H1 (cell line): ENCODE results near the gene EYA2. TPM values are rescaled to one million over a fixed set of nuclear protein-coding genes. Genes with fewer than 3 reads are reported as not detected.

Experiments used
- CTCF ChIA-PET: fragments of 300-600 bp; sonication (Branson Sonifier 250); formaldehyde crosslinking; loops from one replicate; lab custom pipeline; 2021; ENCODE audit not compliant: partially characterized antibody; lab: Charles Lee
- POLR2A ChIA-PET: fragments of 300-600 bp; sonication (Branson Sonifier 250); formaldehyde crosslinking; loops from one replicate; lab custom pipeline; 2021; ENCODE audit warnings: inconsistent platforms; ENCODE audit not compliant: partially characterized antibody; lab: Charles Lee
- DNase-seq, 2 experiments: peaks; one replicate each; pipeline versions ENCODE4 v3.0.0 to v3.0.0-alpha.2; 2010 to 2022; ENCODE audit warnings: low spot score in 2 of 2, low read depth in 1 of 2, mixed read lengths in 1 of 2
- FAIRE-seq: peaks from 2 replicates; lab custom pipeline; 2011; peaks lifted over from hg19 to GRCh38; lab: Jason Lieb, UNC
- H2AFZ ChIP-seq: 2 replicates; pipeline ENCODE4 v1.8.1; 2012; ENCODE audit warnings: low read length, inconsistent platforms
- H2AK5ac ChIP-seq: 2 replicates; pipeline ENCODE4 v1.6.1; 2013; ENCODE audit warnings: low read depth, low read length
- H2BK120ac ChIP-seq: replicated peaks from 2 replicates; pipeline ENCODE3; 2013; ENCODE audit warnings: low read depth, low read length, inconsistent platforms
- H2BK12ac ChIP-seq: 2 replicates; pipeline ENCODE4 v1.6.1; 2013; ENCODE audit warnings: low read depth, low read length
- H2BK15ac ChIP-seq: 2 replicates; pipeline ENCODE4 v1.6.1; 2013; ENCODE audit warnings: low read length
- H2BK20ac ChIP-seq: 2 replicates; pipeline ENCODE4 v1.6.1; 2013; ENCODE audit warnings: low read length
- H2BK5ac ChIP-seq: 2 replicates; pipeline ENCODE4 v1.6.1; 2013; ENCODE audit warnings: low read depth, low read length
- H3K14ac ChIP-seq: 2 replicates; pipeline ENCODE4 v1.6.1; 2013; ENCODE audit warnings: inconsistent platforms; ENCODE audit not compliant: insufficient read length
- H3K18ac ChIP-seq: 2 replicates; pipeline ENCODE4 v1.6.1; 2013; ENCODE audit warnings: low read length; ENCODE audit errors: extremely low read depth
- H3K23ac ChIP-seq: 2 replicates; pipeline ENCODE4 v1.6.1; 2013; ENCODE audit warnings: inconsistent platforms; ENCODE audit not compliant: insufficient read length
- H3K23me2 ChIP-seq: 2 replicates; pipeline ENCODE4 v1.6.1; 2013; ENCODE audit warnings: low read depth, low read length
- H3K27ac ChIP-seq: 2 replicates; pipeline ENCODE4 v1.6.1; 2011; ENCODE audit warnings: low read depth, low read length, inconsistent platforms
- H3K27me3 ChIP-seq, 4 experiments: replicated peaks in 1 of 4; 1 replicate in 1 of 4; 2 replicates in 3 of 4; pipeline versions ENCODE4 v1.6.1 to v1.8.1; 2011 to 2013; ENCODE audit warnings: low read length in 3 of 4, mild to moderate bottlenecking in 3 of 4, inconsistent platforms in 2 of 4, mixed read lengths in 2 of 4, moderate library complexity in 1 of 4; ENCODE audit not compliant: control insufficient read depth in 3 of 4, insufficient read depth in 3 of 4; ENCODE audit errors: extremely low read depth in 1 of 4
- H3K36me3 ChIP-seq, 4 experiments: 2 replicates each; pipeline versions ENCODE4 v1.6.1 to v1.8.1; 2011 to 2013; ENCODE audit warnings: mild to moderate bottlenecking in 4 of 4, low read length in 3 of 4, moderate library complexity in 2 of 4, control low read depth in 1 of 4, inconsistent platforms in 1 of 4; ENCODE audit not compliant: insufficient read depth in 4 of 4, control insufficient read depth in 2 of 4
- H3K4ac ChIP-seq: replicated peaks from 2 replicates; pipeline ENCODE3; 2013; ENCODE audit warnings: low read length, low read depth, mixed read lengths, inconsistent platforms; ENCODE audit not compliant: insufficient read length
- H3K4me1 ChIP-seq, 4 experiments: replicated peaks in 1 of 4; 1 replicate in 1 of 4; 2 replicates in 3 of 4; pipeline versions ENCODE4 v1.6.1 to v1.8.1; 2011 to 2013; ENCODE audit warnings: low read length in 3 of 4, inconsistent platforms in 2 of 4, mixed read lengths in 1 of 4; ENCODE audit not compliant: insufficient read depth in 4 of 4, control insufficient read depth in 3 of 4
- H3K4me2 ChIP-seq, 2 experiments: 2 replicates each; pipeline versions ENCODE4 v1.6.1 to v1.8.1; 2011 to 2013; ENCODE audit warnings: low read depth in 2 of 2, low read length in 2 of 2, control low read depth in 1 of 2, inconsistent platforms in 1 of 2, mild to moderate bottlenecking in 1 of 2; ENCODE audit not compliant: insufficient read depth in 1 of 2
- H3K4me3 ChIP-seq, 4 experiments: fragments of 200-600, 300-600 bp in 1 of 4; sonication (generic), shearing (Covaris generic), sonication (Bioruptor Twin) in 1 of 4; 2 replicates each; pipeline versions ENCODE4 v1.5.1 to v1.8.1; 2011 to 2016; ENCODE audit warnings: low read length in 4 of 4, low read depth in 3 of 4, control low read depth in 2 of 4, inconsistent platforms in 2 of 4, mild to moderate bottlenecking in 2 of 4, mixed read lengths in 1 of 4, moderate library complexity in 1 of 4; ENCODE audit not compliant: insufficient read depth in 2 of 4; ENCODE audit errors: extremely low read depth in 1 of 4
- H3K56ac ChIP-seq: replicated peaks from 2 replicates; pipeline ENCODE3; 2013; ENCODE audit warnings: low read depth, mild to moderate bottlenecking, mixed read lengths, low read length, inconsistent platforms; ENCODE audit not compliant: insufficient read length
- H3K79me1 ChIP-seq: 2 replicates; pipeline ENCODE4 v1.6.1; 2013; ENCODE audit warnings: low read depth, low read length, control low read depth
- H3K79me2 ChIP-seq, 2 experiments: 2 replicates each; pipeline versions ENCODE4 v1.6.1 to v1.8.1; 2012 to 2013; ENCODE audit warnings: low read length in 2 of 2, mild to moderate bottlenecking in 2 of 2, inconsistent platforms in 1 of 2; ENCODE audit not compliant: insufficient read depth in 2 of 2, control insufficient read depth in 1 of 2
- H3K9ac ChIP-seq, 4 experiments: replicated peaks in 1 of 4; 1 replicate in 1 of 4; 2 replicates in 3 of 4; pipeline versions ENCODE4 v1.6.1 to v1.8.1; 2011 to 2013; ENCODE audit warnings: low read depth in 3 of 4, low read length in 3 of 4, control low read depth in 2 of 4, mild to moderate bottlenecking in 2 of 4, moderate library complexity in 2 of 4, inconsistent platforms in 1 of 4; ENCODE audit errors: extremely low read depth in 1 of 4
- H3K9me3 ChIP-seq, 2 experiments: 2 replicates each; pipeline versions ENCODE4 v1.6.1 to v1.8.1; 2012 to 2013; ENCODE audit warnings: mild to moderate bottlenecking in 2 of 2, moderate library complexity in 2 of 2, control low read depth in 1 of 2, inconsistent platforms in 1 of 2, low read depth in 1 of 2, low read length in 1 of 2, mixed read lengths in 1 of 2; ENCODE audit not compliant: insufficient read depth in 2 of 2
- H4K20me1 ChIP-seq, 2 experiments: replicated peaks in 1 of 2; 2 replicates each; pipeline versions ENCODE3 to v1.8.1; 2011 to 2013; ENCODE audit warnings: inconsistent platforms in 2 of 2, low read length in 2 of 2, mild to moderate bottlenecking in 1 of 2; ENCODE audit not compliant: insufficient read depth in 2 of 2, control insufficient read depth in 1 of 2
- H4K5ac ChIP-seq: 2 replicates; pipeline ENCODE4 v1.6.1; 2013; ENCODE audit warnings: low read length, low read depth, mixed read lengths, inconsistent platforms; ENCODE audit not compliant: insufficient read length
- H4K8ac ChIP-seq: 2 replicates; pipeline ENCODE4 v1.8.0; 2013; ENCODE audit warnings: mild to moderate bottlenecking, moderate library complexity, low read length, inconsistent platforms; ENCODE audit not compliant: insufficient read depth; ENCODE audit errors: extremely low read depth
- H4K91ac ChIP-seq: replicated peaks from 2 replicates; pipeline ENCODE3; 2013; ENCODE audit warnings: low read length, mixed read lengths, inconsistent platforms; ENCODE audit not compliant: insufficient read length
- CBX8 ChIP-seq: fragments of 300-800, 300-1000 bp; sonication (generic); IDR thresholded peaks from 2 replicates; pipeline ENCODE4 v1.7.1; 2016; ENCODE audit warnings: low read depth, low read length, borderline replicate concordance
- EGR1 ChIP-seq: IDR thresholded peaks from 2 replicates; pipeline ENCODE4 v1.6.1; 2011; ENCODE audit warnings: low read depth, low read length, borderline replicate concordance
- EZH2 ChIP-seq: fragments of 200-600 bp; sonication (generic); IDR thresholded peaks from 2 replicates; pipeline ENCODE4 v1.7.1; 2012; ENCODE audit warnings: low read depth, mild to moderate bottlenecking, moderate library complexity, low read length, inconsistent platforms; ENCODE audit not compliant: severe bottlenecking
- FOSL1 ChIP-seq: IDR thresholded peaks from 2 replicates; pipeline ENCODE4 v1.6.1; 2011; ENCODE audit warnings: mild to moderate bottlenecking, low read depth, low read length, moderate library complexity; ENCODE audit not compliant: insufficient read depth
- GTF2F1 ChIP-seq: IDR thresholded peaks from 2 replicates; pipeline ENCODE4 v1.6.1; 2012; ENCODE audit warnings: low read depth, low read length, improper control_type of control experiment, borderline replicate concordance
- HDAC2 ChIP-seq, 2 experiments: fragments of 300-600 bp in 1 of 2; sonication (generic) in 1 of 2; IDR thresholded peaks; 2 replicates each; pipeline ENCODE4 v1.6.1; 2011 to 2012; ENCODE audit warnings: low read depth in 2 of 2, low read length in 2 of 2, mild to moderate bottlenecking in 2 of 2, moderate library complexity in 2 of 2, borderline replicate concordance in 1 of 2, inconsistent platforms in 1 of 2
- HDAC6 ChIP-seq: IDR thresholded peaks from one replicate; pipeline ENCODE4 v1.7.1; 2012; ENCODE audit warnings: low read depth, mild to moderate bottlenecking, inconsistent platforms, low read length, moderate library complexity
- KDM4A ChIP-seq: IDR thresholded peaks from one replicate; pipeline ENCODE4 v1.7.1; 2012; ENCODE audit warnings: low read depth, mild to moderate bottlenecking, moderate library complexity, low read length, inconsistent platforms; ENCODE audit not compliant: severe bottlenecking
- MAFK ChIP-seq: IDR thresholded peaks from 2 replicates; pipeline ENCODE4 v1.6.1; 2012; ENCODE audit warnings: low read depth, mild to moderate bottlenecking, improper control_type of control experiment, low read length
- NRF1 ChIP-seq: IDR thresholded peaks from 2 replicates; pipeline ENCODE4 v1.6.1; 2011; ENCODE audit warnings: mild to moderate bottlenecking, low read depth, low read length, improper control_type of control experiment
- SUZ12 ChIP-seq: fragments of 200-600 bp; sonication (generic); IDR thresholded peaks from 2 replicates; pipeline ENCODE4 v1.6.1; 2012; ENCODE audit warnings: mild to moderate bottlenecking, inconsistent platforms, low read length, moderate library complexity, mixed read lengths
- TAF7 ChIP-seq: optimal IDR thresholded peaks from 2 replicates; pipeline ENCODE3; 2011; ENCODE audit warnings: low read depth, mild to moderate bottlenecking, inconsistent platforms, low read length, moderate library complexity, borderline replicate concordance
- TCF12 ChIP-seq: IDR thresholded peaks from 2 replicates; pipeline ENCODE4 v1.6.1; 2011; ENCODE audit warnings: low read depth, mild to moderate bottlenecking, low read length
- ZNF274 ChIP-seq: IDR thresholded peaks from 2 replicates; pipeline ENCODE4 v1.7.0; 2012; ENCODE audit warnings: low read length, borderline replicate concordance; ENCODE audit errors: extremely low read depth
- WGBS, 2 experiments: shearing (Covaris generic) in 1 of 2; methylation state at CpG; one replicate each; pipeline versions ENCODE4 v1.1.6 to v1.1.7; 2013 to 2015; ENCODE audit warnings: low lambda C conversion rate in 2 of 2, mixed read lengths in 2 of 2, inconsistent platforms in 1 of 2, low coverage in 1 of 2, missing lambda C conversion rate in 1 of 2; ENCODE audit not compliant: insufficient replicate concordance in 2 of 2, insufficient coverage in 1 of 2, insufficient read length in 1 of 2; ENCODE audit errors: extremely low coverage in 1 of 2, missing lambda C conversion rate in 1 of 2; 5-methylcytosine and 5-hydroxymethylcytosine counted together
- polyA plus RNA-seq, 7 experiments: library from polyadenylated mRNA; depleted of rRNA in 3 of 7; stranded (reverse) in 5 of 7; unstranded in 2 of 7; fragments of >200 nt in 5 of 7; fragments of 200-250 nt in 2 of 7; gene quantifications; 1 replicate in 5 of 7; 2 replicates in 1 of 7; 4 replicates in 1 of 7; pipeline versions ENCODE4 v1.2.1 to v1.2.3, GENCODE V29; 2011 to 2013; ENCODE audit warnings: missing spikeins in 2 of 7, mixed read lengths in 2 of 7
- total RNA-seq: library from RNA; stranded (reverse); fragmentation: NEBNext Ultra II Directional; extraction: Animal tissue kit (Norgen Biotek cat#: 25700); gene quantifications from 2 replicates; pipeline ENCODE4 v1.2.1, GENCODE V29; 2021

Gene EYA2
- total and polyA plus RNA-seq, 2 of the 8 experiments (the other 6 are each of a cell fraction or from before 2014, with no cell fraction given): 1.6 to 1.7 TPM

GRCh38 chr20:47148059-47148458 is 253.4 kb downstream of the EYA2 start:
- Histone ChIP-seq H3K27me3 (no peaks in the 10 kb centered on the region), H2BK20ac (no peak overlapping the region), H3K4ac (no peak overlapping the region), H3K9me3 (no peaks in the 10 kb centered on the region), H2BK15ac (no peak overlapping the region), H3K4me1 (peaks cover 0 to 3% (median 0%) of the 10 kb centered on the region in 4 experiments; a peak in 1 of 7 replicates), H3K14ac (no peak overlapping the region), H4K20me1 (no peaks in the 10 kb centered on the region), H2BK120ac (no peak overlapping the region), H3K9ac (no peak overlapping the region), H4K8ac (no peak overlapping the region), H3K36me3 (no peaks in the 10 kb centered on the region), H2AK5ac (no peak overlapping the region), H3K4me2 (no peak overlapping the region), H3K23ac (no peak overlapping the region), H3K79me1 (no peaks in the 10 kb centered on the region), H2BK5ac (no peak overlapping the region), H3K79me2 (no peaks in the 10 kb centered on the region), H3K23me2 (no peaks in the 10 kb centered on the region), H4K5ac (no peak overlapping the region), H3K18ac (no peak overlapping the region), H3K4me3 (no peak overlapping the region), H3K27ac (no peak overlapping the region), H3K56ac (no peak overlapping the region), H4K91ac (no peak overlapping the region), H2AFZ (no peak overlapping the region), H2BK12ac (no peak overlapping the region)
- FAIRE-seq (no peak), DNase-seq (no peak)
- WGBS, 2 experiments: 86% methylated on average over 1 of the region's 2 CpGs; no CpG with 5 or more reads in 1 of the 2 experiments
- ChIA-PET CTCF (interaction anchor here (1.1 to 5.6 kb wide), 7 partner anchors 120 to 395 kb away, joined by 3 to 35 read pairs (median 5); no protein-coding TSS in a partner anchor), POLR2A (no interaction called here)
- TF ChIP-seq FOSL1 (no peak), HDAC6 (no peak), NRF1 (no peak), KDM4A (no peak), SUZ12 (no peak), HDAC2 (IDR thresholded peaks at IDR 0.05; ENCODE audit: borderline replicate concordance in 1 of 2, low read depth in 2 of 2, low read length in 2 of 2) (no peak), CBX8 (no peak), EGR1 (no peak), EZH2 (no peak), TCF12 (no peak), GTF2F1 (no peak), TAF7 (no peak), MAFK (no peak), ZNF274 (no peak)
